SK-N-SH treated with all-trans-retinoic acid at 6 μM for 48 hours (cell line): Measurements from ENCODE around the gene PHPT1.

Experiments
- ATAC-seq: fragments of 200-7000 bp; cut with Tn5 transposase; 3 replicates; pipeline ENCODE4 v1.9.1; 2020; ENCODE audit warnings: mild to moderate bottlenecking, moderate library complexity
- ARNTL ChIP-seq: fragments of 450-650 bp; formaldehyde crosslinking; IDR thresholded peaks from 2 replicates; pipeline ENCODE4 v1.5.0; 2020; ENCODE audit warnings: low read depth, mild to moderate bottlenecking, moderate library complexity, borderline replicate concordance
- BACH2 ChIP-seq: fragments of 250-450 bp; sonication (Bioruptor Pico); IDR thresholded peaks from 2 replicates; pipeline ENCODE4 v1.9.0; 2021; ENCODE audit warnings: mild to moderate bottlenecking, borderline replicate concordance
- CSDC2 ChIP-seq: fragments of 250-450 bp; sonication (Bioruptor Pico); IDR thresholded peaks from 2 replicates; pipeline ENCODE4 v1.5.0; 2020; ENCODE audit warnings: mild to moderate bottlenecking, moderate library complexity
- ISL1 ChIP-seq: fragments of 250-450 bp; sonication (Bioruptor Pico); IDR thresholded peaks from 2 replicates; pipeline ENCODE4 v2.1.2; 2022; ENCODE audit warnings: mild to moderate bottlenecking, moderate library complexity
- OSR1 ChIP-seq: fragments of 250-450 bp; sonication (Bioruptor Pico); IDR thresholded peaks from 2 replicates; pipeline ENCODE4 v1.8.0; 2022; ENCODE audit warnings: moderate library complexity, mild to moderate bottlenecking, inconsistent platforms
- PPARA ChIP-seq: fragments of 250-450 bp; sonication (Bioruptor Pico); IDR thresholded peaks from 2 replicates; pipeline ENCODE4 v1.5.0; 2020; ENCODE audit warnings: mild to moderate bottlenecking, borderline replicate concordance
- RARB ChIP-seq: fragments of 250-450 bp; sonication (Bioruptor Pico); IDR thresholded peaks from 2 replicates; pipeline ENCODE4 v1.8.0; 2021; ENCODE audit warnings: mild to moderate bottlenecking, moderate library complexity
- TOX ChIP-seq: fragments of 250-450 bp; sonication (Bioruptor Pico); IDR thresholded peaks from 2 replicates; pipeline ENCODE4 v1.8.0; 2021; ENCODE audit warnings: mild to moderate bottlenecking, moderate library complexity, borderline replicate concordance
- ZC3H10 ChIP-seq: fragments of 250-450 bp; sonication (Bioruptor Pico); IDR thresholded peaks from 2 replicates; pipeline ENCODE4 v1.5.1; 2021; ENCODE audit warnings: mild to moderate bottlenecking, moderate library complexity
- ZFP3 ChIP-seq: fragments of 250-450 bp; sonication (Bioruptor Pico); IDR thresholded peaks from 2 replicates; pipeline ENCODE4 v1.5.0; 2020; ENCODE audit warnings: mild to moderate bottlenecking, moderate library complexity
- ZFP30 ChIP-seq: fragments of 450-650 bp; formaldehyde crosslinking; IDR thresholded peaks from 2 replicates; pipeline ENCODE4 v1.5.0; 2022; ENCODE audit warnings: mild to moderate bottlenecking, moderate library complexity
- ZNF565 ChIP-seq: fragments of 450-650 bp; formaldehyde crosslinking; conservative IDR thresholded peaks from 2 replicates; pipeline ENCODE4 v1.5.0; 2020; ENCODE audit warnings: low read depth, mild to moderate bottlenecking, moderate library complexity
- ZNF70 ChIP-seq: fragments of 450-650 bp; formaldehyde crosslinking; IDR thresholded peaks from 2 replicates; pipeline ENCODE4 v1.5.0; 2020; ENCODE audit warnings: mild to moderate bottlenecking, moderate library complexity
- ZNF8 ChIP-seq: fragments of 450-650 bp; formaldehyde crosslinking; IDR thresholded peaks from 2 replicates; pipeline ENCODE4 v1.5.0; 2020; ENCODE audit warnings: mild to moderate bottlenecking, moderate library complexity
- TF ChIP-seq, protein P1 (sequence below): fragments of 250-450 bp; sonication (Bioruptor Pico); IDR thresholded peaks from 2 replicates; pipeline ENCODE4 v1.5.1; 2021; ENCODE audit warnings: mild to moderate bottlenecking, moderate library complexity
- TF ChIP-seq, protein P2 (sequence below): fragments of 250-450 bp; sonication (Bioruptor Pico); IDR thresholded peaks from 2 replicates; pipeline ENCODE4 v1.5.0; 2020; ENCODE audit warnings: mild to moderate bottlenecking, moderate library complexity
- TF ChIP-seq, protein P3 (sequence below): fragments of 250-450 bp; sonication (Bioruptor Pico); IDR thresholded peaks from 2 replicates; pipeline ENCODE4 v1.8.0; 2020; ENCODE audit warnings: mild to moderate bottlenecking, moderate library complexity, borderline replicate concordance
- TF ChIP-seq, protein P4 (sequence below): fragments of 250-450 bp; sonication (Bioruptor Pico); IDR thresholded peaks from 2 replicates; pipeline ENCODE4 v1.8.0; 2021; ENCODE audit warnings: low read depth, mild to moderate bottlenecking, moderate library complexity, borderline replicate concordance

Gene PHPT1

DNA sequence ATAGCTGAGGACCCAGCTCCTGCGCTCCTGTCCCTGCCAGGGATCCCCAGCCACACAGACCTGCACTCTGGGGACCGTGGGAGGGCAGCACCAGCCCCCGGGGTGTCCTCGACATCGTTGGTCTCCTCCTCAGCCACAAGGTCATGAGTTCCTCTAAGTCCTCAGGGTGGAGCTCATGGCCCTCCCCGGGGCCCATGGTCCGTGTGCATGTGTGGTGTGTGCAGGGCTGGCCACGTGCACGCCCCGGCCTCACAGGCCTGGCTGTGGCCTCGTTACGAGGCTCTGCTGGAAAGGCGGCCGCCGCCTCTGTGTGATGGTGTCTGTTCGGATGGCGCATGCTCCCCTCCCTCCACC, 23.0 kb upstream of the PHPT1 start:
- ATAC-seq, result no peak
- no peak for TF ChIP-seq ZFP30 (CRISPR knock-in tag)
- TF ChIP-seq, all 23 proteins: peak for 0

DNA sequence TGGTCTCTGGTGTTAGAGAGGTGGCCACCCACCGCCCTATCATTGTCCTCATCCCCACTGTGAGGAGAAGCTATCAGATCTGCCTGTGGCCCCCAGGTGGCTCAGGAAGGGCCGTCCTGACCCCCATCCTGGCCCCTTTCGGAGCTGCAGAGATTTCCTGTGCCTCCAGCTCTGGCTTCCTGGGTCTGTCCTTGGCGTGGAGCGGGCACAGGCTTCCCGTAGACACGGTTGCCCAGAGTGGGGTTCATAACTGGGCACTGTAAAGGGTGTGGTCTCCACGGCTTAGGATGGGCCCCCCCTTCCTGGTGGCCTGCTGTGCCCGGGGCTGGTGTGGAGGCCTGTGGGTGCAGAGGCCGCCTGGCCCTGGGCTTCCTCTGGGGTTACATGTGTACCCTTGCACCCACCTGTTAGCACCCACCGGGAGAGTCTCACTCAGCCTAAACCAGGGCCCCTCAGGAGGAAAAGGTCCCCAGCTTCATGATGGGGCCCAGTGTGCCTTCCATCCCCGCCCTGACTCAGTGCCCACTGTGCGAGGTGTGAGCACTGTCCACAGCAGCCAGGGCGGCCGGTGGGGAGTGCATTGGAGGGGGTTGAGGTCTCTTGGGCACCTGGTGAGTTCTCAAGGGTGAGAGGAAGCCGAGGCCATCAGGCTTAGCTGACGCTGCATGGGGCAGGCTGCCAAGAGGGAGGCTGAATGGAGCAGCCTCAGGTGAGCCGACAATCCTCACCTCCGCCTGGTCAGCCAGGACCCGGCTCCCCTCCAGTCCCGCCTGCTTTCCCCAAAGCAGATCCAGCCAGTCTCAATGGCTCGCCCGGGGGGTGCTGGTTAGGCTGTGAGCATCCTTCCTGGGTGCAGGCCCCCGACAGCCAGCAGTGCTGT, 22.3 kb upstream of the PHPT1 start:
- no peak for ATAC-seq
- TF ChIP-seq CSDC2 (CRISPR knock-in tag), result no peak
- TF ChIP-seq ZNF70 (CRISPR knock-in tag), result no peak
- no peak for TF ChIP-seq TOX (CRISPR knock-in tag)
- TF ChIP-seq, all 23 proteins: peak for 0

DNA sequence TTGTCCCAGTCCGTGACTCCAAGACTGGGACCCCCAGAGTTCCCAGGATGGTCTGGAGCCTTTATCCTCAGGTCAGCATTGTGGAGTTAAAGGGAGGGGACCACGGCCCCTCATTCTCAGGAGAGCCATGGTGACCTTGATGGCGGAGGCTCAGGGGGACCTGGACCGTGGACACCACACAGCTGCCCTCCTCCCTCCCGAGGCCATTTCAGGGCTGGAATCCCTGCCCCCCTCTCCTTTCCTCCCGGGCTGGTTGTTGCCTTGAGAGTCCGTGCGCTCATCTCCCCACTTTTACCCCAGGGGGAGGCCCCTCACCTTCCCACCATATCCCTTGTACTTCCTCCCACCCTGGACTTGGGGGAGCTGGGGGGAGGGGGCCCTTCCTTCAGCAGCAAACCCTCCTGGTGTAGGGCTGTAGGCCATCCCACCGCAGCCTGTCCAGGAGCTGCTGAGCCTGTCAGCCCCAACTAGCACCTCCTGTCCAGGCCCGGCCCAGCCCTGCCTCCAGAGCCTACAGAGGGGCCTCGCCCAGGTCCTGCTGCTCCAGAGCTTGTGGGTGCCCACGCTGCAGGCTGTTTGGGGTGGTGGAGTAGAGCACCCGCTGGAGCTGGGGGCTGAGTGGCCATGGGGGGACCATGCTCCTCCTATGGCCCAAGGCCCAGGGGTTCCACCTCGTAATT, 21.3 kb upstream of the PHPT1 start:
- no peak for ATAC-seq

DNA sequence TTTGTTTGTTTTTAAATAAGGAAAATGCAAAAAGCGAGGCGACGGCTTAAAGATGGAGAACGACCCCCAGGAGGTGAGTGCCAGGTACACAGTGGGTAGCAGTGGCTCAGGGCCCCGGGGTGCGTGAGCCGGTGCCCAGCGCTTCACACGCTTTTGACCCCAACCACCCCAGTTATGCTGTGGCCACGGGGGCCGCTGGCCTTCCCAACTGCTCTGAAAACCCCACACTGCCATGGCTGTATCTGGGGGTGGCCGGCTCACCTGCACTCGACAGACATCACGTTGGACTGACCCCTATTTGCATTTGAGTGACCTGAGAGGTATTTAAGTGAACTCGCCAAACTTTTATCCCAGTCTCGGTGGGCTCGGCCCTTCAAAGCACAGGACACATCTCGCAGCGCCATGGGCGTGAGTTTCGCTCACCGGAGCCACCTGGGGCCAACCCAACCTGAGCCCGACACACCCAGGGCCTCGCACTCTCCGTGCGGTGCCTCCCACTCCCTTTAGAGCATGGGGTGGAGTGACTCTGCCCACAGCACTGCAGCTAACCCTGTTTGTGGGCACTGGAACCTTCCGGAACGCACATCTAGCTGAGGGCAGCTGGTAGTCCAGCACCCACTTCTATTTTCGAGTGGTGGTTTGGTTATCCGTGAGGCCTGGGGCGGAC, 20.6 kb upstream of the PHPT1 start:
- TF ChIP-seq RARB, result no peak
- TF ChIP-seq ZFP30 (CRISPR knock-in tag), result no peak
- no peak for TF ChIP-seq ZFP3 (CRISPR knock-in tag)
- TF ChIP-seq ZNF565 (CRISPR knock-in tag), result no peak
- TF ChIP-seq, protein P1, sequence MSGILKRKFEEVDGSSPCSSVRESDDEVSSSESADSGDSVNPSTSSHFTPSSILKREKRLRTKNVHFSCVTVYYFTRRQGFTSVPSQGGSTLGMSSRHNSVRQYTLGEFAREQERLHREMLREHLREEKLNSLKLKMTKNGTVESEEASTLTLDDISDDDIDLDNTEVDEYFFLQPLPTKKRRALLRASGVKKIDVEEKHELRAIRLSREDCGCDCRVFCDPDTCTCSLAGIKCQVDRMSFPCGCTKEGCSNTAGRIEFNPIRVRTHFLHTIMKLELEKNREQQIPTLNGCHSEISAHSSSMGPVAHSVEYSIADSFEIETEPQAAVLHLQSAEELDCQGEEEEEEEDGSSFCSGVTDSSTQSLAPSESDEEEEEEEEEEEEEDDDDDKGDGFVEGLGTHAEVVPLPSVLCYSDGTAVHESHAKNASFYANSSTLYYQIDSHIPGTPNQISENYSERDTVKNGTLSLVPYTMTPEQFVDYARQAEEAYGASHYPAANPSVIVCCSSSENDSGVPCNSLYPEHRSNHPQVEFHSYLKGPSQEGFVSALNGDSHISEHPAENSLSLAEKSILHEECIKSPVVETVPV (CRISPR knock-in tag), result no peak
- TF ChIP-seq, protein P2, sequence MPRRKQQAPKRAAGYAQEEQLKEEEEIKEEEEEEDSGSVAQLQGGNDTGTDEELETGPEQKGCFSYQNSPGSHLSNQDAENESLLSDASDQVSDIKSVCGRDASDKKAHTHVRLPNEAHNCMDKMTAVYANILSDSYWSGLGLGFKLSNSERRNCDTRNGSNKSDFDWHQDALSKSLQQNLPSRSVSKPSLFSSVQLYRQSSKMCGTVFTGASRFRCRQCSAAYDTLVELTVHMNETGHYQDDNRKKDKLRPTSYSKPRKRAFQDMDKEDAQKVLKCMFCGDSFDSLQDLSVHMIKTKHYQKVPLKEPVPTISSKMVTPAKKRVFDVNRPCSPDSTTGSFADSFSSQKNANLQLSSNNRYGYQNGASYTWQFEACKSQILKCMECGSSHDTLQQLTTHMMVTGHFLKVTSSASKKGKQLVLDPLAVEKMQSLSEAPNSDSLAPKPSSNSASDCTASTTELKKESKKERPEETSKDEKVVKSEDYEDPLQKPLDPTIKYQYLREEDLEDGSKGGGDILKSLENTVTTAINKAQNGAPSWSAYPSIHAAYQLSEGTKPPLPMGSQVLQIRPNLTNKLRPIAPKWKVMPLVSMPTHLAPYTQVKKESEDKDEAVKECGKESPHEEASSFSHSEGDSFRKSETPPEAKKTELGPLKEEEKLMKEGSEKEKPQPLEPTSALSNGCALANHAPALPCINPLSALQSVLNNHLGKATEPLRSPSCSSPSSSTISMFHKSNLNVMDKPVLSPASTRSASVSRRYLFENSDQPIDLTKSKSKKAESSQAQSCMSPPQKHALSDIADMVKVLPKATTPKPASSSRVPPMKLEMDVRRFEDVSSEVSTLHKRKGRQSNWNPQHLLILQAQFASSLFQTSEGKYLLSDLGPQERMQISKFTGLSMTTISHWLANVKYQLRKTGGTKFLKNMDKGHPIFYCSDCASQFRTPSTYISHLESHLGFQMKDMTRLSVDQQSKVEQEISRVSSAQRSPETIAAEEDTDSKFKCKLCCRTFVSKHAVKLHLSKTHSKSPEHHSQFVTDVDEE (CRISPR knock-in tag), result no peak
- no peak for TF ChIP-seq ISL1 (CRISPR knock-in tag)
- ATAC-seq, result no peak

More for the DNA sequence above, 21.3 kb upstream of the PHPT1 start:
- TF ChIP-seq, protein P1 (CRISPR knock-in tag), result no peak
- TF ChIP-seq ZNF8 (CRISPR knock-in tag) (no peak), CSDC2 (CRISPR knock-in tag) (no peak), ZFP3 (CRISPR knock-in tag) (no peak), TOX (CRISPR knock-in tag) (no peak), ZNF565 (CRISPR knock-in tag) (no peak), ISL1 (CRISPR knock-in tag) (no peak), ARNTL (CRISPR knock-in tag) (no peak), OSR1 (no peak), ZC3H10 (CRISPR knock-in tag) (no peak), ZNF70 (CRISPR knock-in tag) (no peak), PPARA (CRISPR knock-in tag) (no peak), BACH2 (CRISPR knock-in tag) (no peak)
- TF ChIP-seq, protein P3, sequence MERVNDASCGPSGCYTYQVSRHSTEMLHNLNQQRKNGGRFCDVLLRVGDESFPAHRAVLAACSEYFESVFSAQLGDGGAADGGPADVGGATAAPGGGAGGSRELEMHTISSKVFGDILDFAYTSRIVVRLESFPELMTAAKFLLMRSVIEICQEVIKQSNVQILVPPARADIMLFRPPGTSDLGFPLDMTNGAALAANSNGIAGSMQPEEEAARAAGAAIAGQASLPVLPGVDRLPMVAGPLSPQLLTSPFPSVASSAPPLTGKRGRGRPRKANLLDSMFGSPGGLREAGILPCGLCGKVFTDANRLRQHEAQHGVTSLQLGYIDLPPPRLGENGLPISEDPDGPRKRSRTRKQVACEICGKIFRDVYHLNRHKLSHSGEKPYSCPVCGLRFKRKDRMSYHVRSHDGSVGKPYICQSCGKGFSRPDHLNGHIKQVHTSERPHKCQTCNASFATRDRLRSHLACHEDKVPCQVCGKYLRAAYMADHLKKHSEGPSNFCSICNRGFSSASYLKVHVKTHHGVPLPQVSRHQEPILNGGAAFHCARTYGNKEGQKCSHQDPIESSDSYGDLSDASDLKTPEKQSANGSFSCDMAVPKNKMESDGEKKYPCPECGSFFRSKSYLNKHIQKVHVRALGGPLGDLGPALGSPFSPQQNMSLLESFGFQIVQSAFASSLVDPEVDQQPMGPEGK, result no peak
- TF ChIP-seq, protein P2 (CRISPR knock-in tag), result no peak
- TF ChIP-seq, protein P4, sequence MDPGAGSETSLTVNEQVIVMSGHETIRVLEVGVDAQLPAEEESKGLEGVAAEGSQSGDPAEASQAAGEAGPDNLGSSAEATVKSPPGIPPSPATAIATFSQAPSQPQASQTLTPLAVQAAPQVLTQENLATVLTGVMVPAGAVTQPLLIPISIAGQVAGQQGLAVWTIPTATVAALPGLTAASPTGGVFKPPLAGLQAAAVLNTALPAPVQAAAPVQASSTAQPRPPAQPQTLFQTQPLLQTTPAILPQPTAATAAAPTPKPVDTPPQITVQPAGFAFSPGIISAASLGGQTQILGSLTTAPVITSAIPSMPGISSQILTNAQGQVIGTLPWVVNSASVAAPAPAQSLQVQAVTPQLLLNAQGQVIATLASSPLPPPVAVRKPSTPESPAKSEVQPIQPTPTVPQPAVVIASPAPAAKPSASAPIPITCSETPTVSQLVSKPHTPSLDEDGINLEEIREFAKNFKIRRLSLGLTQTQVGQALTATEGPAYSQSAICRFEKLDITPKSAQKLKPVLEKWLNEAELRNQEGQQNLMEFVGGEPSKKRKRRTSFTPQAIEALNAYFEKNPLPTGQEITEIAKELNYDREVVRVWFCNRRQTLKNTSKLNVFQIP (CRISPR knock-in tag), result no peak
